GM21723 (cell line): ENCODE results near the gene ELFN2.

Experiments used
- ATAC-seq: cut with Tn5 transposase; IDR thresholded peaks from one replicate; pipeline ENCODE4 v1.9.1; 2021; ENCODE audit warnings: mild to moderate bottlenecking, moderate library complexity; ENCODE audit not compliant: unreplicated experiment

ELFN2 gene

GRCh38 chr22:37390075-37390474 lies 37.2 kb downstream of the ELFN2 start:
- no peak for ATAC-seq

- ATAC-seq, result no peak
Observed at GRCh38 chr22:37388538-37388937, 38.7 kb downstream of the ELFN2 start.

- ATAC-seq, result no peak
Observed at GRCh38 chr22:37387793-37388192, 39.5 kb downstream of the ELFN2 start.

DNA sequence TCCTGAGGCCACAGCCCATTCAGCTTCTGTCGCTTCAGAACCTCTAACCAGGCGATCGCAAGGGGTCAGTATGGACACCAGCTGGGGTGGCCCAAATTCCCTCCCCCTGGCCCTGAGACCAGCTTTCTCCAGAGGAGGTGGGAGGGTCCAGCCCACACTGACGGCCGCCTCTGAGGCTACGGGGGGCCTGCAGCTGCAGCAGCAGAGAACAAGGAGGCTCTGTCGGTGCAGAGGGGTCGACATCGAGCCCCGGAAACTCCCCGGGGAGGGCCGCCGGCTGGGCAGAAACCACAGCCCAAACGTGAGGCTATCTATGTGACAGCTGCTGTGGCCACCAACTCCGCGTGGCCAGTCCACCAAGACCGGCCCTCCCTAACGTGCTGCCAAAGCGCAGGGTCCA lies 40.8 kb downstream of the ELFN2 start:
- ATAC-seq, result no peak

GRCh38 chr22:37384691-37385090 lies 42.6 kb downstream of the ELFN2 start:
- no peak for ATAC-seq

- ATAC-seq, result no peak
Observed at GRCh38 chr22:37383341-37383740, 43.9 kb downstream of the ELFN2 start.

- no peak for ATAC-seq
Observed at GRCh38 chr22:37381489-37381888, 45.8 kb downstream of the ELFN2 start.

GRCh38 chr22:37379722-37380121 lies 47.6 kb downstream of the ELFN2 start:
- ATAC-seq, result no peak

- no peak for ATAC-seq
Observed at GRCh38 chr22:37379085-37379484, 48.2 kb downstream of the ELFN2 start.

- no peak for ATAC-seq
Observed at GRCh38 chr22:37378642-37379058, 48.6 kb downstream of the ELFN2 start.

DNA sequence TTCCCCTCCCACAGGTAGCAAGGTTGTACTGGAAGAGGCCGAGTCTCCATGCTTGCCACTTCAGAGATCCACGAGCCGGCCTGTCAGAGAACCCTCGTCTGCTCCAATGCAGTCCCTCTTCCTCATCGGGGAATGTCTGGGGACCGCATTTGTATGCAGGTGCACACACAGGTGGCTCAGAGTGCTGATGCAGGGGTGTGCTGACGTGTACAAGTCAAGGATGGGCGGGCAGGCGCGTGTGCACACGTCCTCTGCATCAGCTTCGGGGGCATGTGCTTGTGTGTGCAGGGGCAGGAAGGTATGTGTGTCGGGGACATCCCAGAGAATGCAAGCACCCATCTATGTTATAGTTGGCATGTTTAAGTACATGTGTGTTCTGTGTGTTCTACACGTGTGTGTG lies 49.4 kb downstream of the ELFN2 start:
- ATAC-seq, result no peak

DNA sequence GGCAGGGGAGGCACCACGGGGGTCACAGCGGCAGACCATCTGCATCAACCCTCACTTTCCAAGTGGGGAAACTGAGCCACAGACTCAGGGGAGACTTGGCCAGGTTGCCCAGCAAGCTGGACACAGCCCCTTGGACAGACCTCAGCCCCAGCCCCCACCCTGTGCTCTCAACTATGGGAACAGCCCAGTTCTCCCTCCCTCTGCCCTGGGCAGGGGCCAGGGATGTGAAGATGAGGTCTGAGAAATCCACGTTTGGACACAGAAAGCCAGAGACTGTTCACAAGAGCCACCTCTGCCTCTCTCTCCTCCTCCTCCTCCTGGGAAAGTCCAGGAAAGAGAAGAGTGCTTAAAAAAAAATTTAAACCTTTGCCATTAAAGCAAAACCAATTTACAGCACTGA lies 50.1 kb downstream of the ELFN2 start:
- ATAC-seq, result no peak

DNA sequence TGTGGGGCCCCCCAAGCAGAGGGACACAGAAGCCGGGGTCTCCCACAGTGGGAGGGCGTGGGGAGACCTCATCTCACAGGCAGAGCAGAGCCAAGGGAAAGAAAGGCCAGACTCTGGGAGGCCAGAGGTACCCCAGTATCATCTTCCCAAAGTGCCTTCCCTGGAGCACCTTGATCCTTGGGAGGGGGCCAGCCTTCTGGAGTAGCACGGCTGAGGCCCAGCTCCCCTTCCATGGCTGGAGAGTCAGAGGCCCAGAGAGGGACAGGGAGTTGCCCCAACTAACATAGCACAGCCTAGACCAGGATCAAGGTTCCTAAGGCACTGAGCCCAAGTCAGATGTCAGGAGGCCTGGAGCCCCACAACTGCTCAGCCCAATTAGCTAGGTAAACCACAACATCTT lies 50.6 kb downstream of the ELFN2 start:
- ATAC-seq, result no peak

DNA sequence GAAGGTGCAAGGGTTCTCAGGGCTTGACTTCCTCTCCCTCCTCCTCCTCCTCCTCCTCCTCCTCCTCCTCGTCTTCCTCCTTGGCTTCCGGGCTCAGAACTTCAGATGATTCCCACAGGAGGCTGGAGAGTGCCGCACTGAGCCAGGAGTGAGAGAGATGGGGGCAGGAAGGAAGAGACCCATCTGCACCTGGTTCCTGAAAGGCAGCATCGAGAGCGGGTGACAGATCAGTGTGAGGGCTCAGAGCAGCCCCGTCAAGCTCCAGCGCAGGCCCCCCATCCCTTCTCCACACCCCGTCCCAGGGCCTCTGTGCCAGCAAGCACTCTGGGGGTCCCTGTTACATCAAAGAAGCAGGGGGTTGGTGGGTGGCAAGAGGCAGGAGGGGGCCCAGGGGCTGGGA lies 51.5 kb downstream of the ELFN2 start:
- ATAC-seq, result no peak

GRCh38 chr22:37374571-37374970 lies 52.7 kb downstream of the ELFN2 start:
- no peak for ATAC-seq

- ATAC-seq, result no peak
Observed at GRCh38 chr22:37373451-37373850, 53.8 kb downstream of the ELFN2 start.

- ATAC-seq, result no peak
Observed at GRCh38 chr22:37371911-37372310, 55.4 kb downstream of the ELFN2 start.

DNA sequence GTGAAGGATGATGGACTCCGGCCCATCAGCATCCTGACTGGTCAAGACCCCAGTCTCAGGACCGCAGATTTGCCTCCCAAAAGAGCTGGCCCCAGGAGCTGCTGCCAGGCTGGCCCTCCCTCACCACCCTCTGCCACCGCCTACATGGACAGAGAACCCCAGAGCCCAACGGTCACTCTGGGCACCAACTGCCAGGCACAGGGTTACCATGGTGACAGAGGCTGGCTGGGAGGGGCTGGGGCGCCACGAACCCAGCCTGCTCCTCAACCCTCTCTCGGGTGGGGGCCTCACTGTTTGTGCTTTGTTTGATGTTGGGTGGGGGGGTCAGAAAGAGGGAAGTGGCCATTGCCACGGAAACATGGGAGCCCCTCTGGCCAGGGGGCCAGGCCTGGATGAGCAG lies 55.8 kb downstream of the ELFN2 start:
- no peak for ATAC-seq

GRCh38 chr22:37370306-37370979 lies 56.8 kb downstream of the ELFN2 start:
- ATAC-seq, result no peak

GRCh38 chr22:37369483-37369882 lies 57.8 kb downstream of the ELFN2 start:
- no peak for ATAC-seq

- ATAC-seq, result no peak
Observed at GRCh38 chr22:37368058-37368457, 59.2 kb downstream of the ELFN2 start.

DNA sequence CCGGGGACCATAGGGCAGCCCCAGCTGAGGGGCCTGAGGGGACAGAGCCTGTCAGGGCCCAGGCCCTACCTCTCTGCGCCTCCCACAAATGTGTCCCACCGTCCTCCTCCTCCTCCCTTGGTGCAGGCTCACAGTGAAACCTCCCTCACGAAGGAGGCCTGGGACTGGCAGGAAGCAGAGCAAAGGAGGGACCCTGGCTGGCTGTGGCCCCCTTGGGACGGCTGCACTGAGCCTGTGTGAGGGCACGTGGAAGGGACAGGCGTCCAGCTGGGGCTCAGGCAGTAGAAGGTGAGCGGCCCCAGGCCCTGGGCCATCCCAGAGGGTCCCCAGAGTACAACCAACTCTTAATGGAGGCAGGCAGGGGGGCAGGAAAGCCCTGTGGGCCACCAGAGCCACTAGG lies 60.7 kb downstream of the ELFN2 start:
- no peak for ATAC-seq

- no peak for ATAC-seq
Observed at GRCh38 chr22:37365950-37366349, 61.3 kb downstream of the ELFN2 start.
